ENCODE measurements around the gene RBBP6. TPM values are rescaled to one million over a fixed set of nuclear protein-coding genes. Genes with fewer than 3 reads are reported as not detected.
"Not testable (repeated sequence)": the region's sequence is repeated elsewhere in the genome, so short reads cannot be mapped to it uniquely, and the experiment has no call there.

The RBBP6 gene
- total RNA-seq, 4 donors from 2014 or later: 39.0 to 110 (median 53.5) TPM

DNA sequence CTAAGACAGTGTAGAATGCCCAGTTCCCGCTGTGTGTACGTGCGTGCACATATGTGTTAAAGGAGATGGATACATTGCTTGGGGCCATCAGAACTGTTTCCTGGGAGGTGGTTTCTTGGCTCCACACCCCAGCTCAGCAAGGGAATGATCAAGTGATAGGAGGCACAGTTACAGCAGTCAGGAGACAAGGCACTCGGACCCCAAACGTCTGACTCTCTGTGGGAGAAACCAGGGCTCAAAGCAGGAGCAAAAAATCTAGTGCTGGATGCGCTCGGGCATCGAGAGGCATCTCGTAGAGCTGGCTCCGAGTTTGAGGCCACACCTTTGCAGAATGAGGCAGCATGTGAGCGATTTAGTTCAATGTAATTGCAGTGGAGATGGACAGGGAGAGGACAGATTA is 71.9 kb downstream of the RBBP6 start:
- no peak overlapping the region for H3K27ac ChIP-seq
- no peaks in the 10 kb centered on the region for H3K36me3 ChIP-seq
- no peak for TF ChIP-seq EP300 (IDR thresholded peaks at IDR 0.05)
- TF ChIP-seq, protein P1, sequence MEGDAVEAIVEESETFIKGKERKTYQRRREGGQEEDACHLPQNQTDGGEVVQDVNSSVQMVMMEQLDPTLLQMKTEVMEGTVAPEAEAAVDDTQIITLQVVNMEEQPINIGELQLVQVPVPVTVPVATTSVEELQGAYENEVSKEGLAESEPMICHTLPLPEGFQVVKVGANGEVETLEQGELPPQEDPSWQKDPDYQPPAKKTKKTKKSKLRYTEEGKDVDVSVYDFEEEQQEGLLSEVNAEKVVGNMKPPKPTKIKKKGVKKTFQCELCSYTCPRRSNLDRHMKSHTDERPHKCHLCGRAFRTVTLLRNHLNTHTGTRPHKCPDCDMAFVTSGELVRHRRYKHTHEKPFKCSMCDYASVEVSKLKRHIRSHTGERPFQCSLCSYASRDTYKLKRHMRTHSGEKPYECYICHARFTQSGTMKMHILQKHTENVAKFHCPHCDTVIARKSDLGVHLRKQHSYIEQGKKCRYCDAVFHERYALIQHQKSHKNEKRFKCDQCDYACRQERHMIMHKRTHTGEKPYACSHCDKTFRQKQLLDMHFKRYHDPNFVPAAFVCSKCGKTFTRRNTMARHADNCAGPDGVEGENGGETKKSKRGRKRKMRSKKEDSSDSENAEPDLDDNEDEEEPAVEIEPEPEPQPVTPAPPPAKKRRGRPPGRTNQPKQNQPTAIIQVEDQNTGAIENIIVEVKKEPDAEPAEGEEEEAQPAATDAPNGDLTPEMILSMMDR (IDR thresholded peaks at IDR 0.05): no peak
- H3K4me3 ChIP-seq: no peak overlapping the region
- H3K9me3 ChIP-seq: no peaks in the 10 kb centered on the region
- no peak for DNase-seq (ENCODE audit: low spot score in 2 of 2)
- peaks cover 0 to 14% (median 4%) of the 10 kb centered on the region in 4 donors for H3K4me1 ChIP-seq
- 86% methylated on average over 11 of the region's 11 CpGs for whole genome bisulfite sequencing, 2 donors
- peaks cover 0 to 17% of the 10 kb centered on the region in 2 donors for H3K27me3 ChIP-seq

DNA sequence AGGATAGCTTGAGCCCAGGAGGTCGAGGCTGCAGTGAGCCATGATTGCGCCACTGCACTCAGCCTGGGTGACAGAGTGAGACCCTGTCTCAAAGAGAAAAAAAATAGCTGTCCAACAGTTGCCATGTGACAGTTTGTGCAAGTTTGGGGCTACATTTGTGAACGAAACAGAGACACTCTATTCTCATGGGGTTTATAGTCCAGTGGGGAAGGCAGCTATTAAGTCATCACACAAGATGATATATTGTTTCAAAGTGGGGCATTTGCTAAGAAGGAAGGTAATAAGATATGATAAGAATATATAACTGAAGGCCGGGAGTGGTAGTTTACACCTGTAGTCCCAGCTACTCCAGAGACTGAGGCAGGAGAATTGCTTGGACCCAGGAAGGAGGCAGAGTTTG is 73.3 kb downstream of the RBBP6 start:
- no peak for DNase-seq (ENCODE audit: low spot score in 2 of 2)
- no peak overlapping the region for H3K27ac ChIP-seq
- H3K4me1 ChIP-seq: peaks cover 0 to 14% (median 4%) of the 10 kb centered on the region in 4 donors
- peaks cover 0 to 17% of the 10 kb centered on the region in 2 donors for H3K27me3 ChIP-seq
- no peaks in the 10 kb centered on the region for H3K36me3 ChIP-seq
- no peaks in the 10 kb centered on the region for H3K9me3 ChIP-seq
- WGBS, 2 donors: 84 to 86% methylated on average over 4 of the region's 4 CpGs
- no peak overlapping the region for H3K4me3 ChIP-seq
- TF ChIP-seq EP300 (IDR thresholded peaks at IDR 0.05) (no peak), POLR2A (IDR thresholded peaks at IDR 0.05) (no peak)
- TF ChIP-seq, protein P1 (IDR thresholded peaks at IDR 0.05): no peak

DNA sequence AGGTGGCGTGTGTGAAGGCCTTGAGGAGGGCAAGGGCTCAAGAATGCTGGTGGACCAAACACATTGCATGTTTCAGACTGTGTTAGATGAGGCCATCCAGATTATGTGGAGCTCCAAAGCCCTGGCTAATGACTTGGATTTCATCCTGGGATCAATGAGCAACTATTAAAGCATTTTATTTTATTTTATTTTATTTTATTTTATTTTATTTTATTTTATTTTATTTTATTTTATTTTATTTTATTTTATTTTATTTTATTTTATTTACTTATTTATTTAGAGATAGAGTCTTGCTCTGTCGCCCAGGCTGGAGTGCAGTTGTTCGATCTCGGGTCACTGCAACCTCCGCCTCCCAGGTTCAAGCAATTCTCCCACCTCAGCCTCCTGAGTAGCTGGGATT is 73.9 kb downstream of the RBBP6 start:
- not testable (repeated sequence) for H3K27ac ChIP-seq; DNase-seq (ENCODE audit: low spot score in 2 of 2); H3K36me3 ChIP-seq; H3K9me3 ChIP-seq; H3K4me3 ChIP-seq
- peaks cover 0 to 17% of the 10 kb centered on the region in 2 donors for H3K27me3 ChIP-seq
- peaks cover 0 to 14% (median 4%) of the 10 kb centered on the region in 4 donors for H3K4me1 ChIP-seq
- WGBS, 2 donors: 96 to 98% methylated on average over 5 of the region's 5 CpGs

DNA sequence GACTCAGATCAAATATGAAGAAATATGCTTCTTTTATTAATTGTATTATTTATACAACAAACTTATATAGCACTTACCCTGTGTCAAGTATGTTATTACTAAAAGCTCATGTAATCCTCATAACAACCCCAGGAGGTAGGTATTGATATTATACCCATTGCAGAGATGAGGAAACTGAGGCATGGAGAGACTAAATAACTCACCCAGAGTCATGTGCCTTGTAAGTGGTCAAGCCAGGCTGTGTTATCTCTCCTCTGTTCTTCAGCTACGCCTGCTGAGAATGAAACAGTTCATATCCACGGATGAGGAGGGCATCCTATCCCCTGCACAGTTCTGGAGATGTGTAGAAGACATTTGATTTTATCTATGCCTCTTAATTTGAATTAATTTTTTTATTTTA is 78.1 kb downstream of the RBBP6 start:
- Histone ChIP-seq H3K4me3 (no peak overlapping the region), H3K4me1 (peaks cover 0 to 3% (median 0%) of the 10 kb centered on the region in 4 donors), H3K27ac (no peak overlapping the region), H3K9me3 (no peaks in the 10 kb centered on the region), H3K36me3 (no peaks in the 10 kb centered on the region), H3K27me3 (no peaks in the 10 kb centered on the region)
- no peak for TF ChIP-seq EP300 (IDR thresholded peaks at IDR 0.05)
- no peak for TF ChIP-seq POLR2A (IDR thresholded peaks at IDR 0.05)
- TF ChIP-seq, protein P1 (IDR thresholded peaks at IDR 0.05): no peak
- no peak for DNase-seq (ENCODE audit: low spot score in 2 of 2)
- WGBS, 2 donors: 81 to 93% methylated on average over 2 of the region's 2 CpGs

Other genes starting within 250 kb of the RBBP6 start
- gene TNRC6A, start 190.1 kb downstream of the RBBP6 start, total RNA-seq: 10 to 100 TPM; 47.7 to 74.5 (median 59.6) TPM

Data from tibial nerve (tissue), 4 donors.